Inferior parietal cortex (tissue), 1 donor: ENCODE results near the gene DIP2A.

Experiments used
- DNase-seq: peaks from one replicate; pipeline ENCODE4 v3.0.0-alpha.2; 2016; ENCODE audit errors: extremely low spot score

DIP2A gene

GRCh38 chr21:46458315-46459023 is at the start of gene DIP2A:
DIP2A (plus strand) TSS chr21:46458891; CDS start chr21:46459132, 241 bp downstream.
- peak; percentile 95 for DNase-seq

GRCh38 chr21:46409641-46410406 is 48.9 kb upstream of the DIP2A start:
- DNase-seq: no peak

- DNase-seq: no peak
Observed at GRCh38 chr21:46410516-46410915, 48.2 kb upstream of the DIP2A start.

GRCh38 chr21:46411236-46411635 is 47.5 kb upstream of the DIP2A start:
- no peak for DNase-seq

GRCh38 chr21:46411691-46412090 is 47.0 kb upstream of the DIP2A start:
- no peak for DNase-seq

- no peak for DNase-seq
Observed at GRCh38 chr21:46412521-46413364, 45.9 kb upstream of the DIP2A start.

- no peak for DNase-seq
Observed at GRCh38 chr21:46413365-46413696, 45.4 kb upstream of the DIP2A start.

GRCh38 chr21:46414965-46415275 is 43.8 kb upstream of the DIP2A start:
- DNase-seq: no peak

GRCh38 chr21:46416551-46416950 is 42.1 kb upstream of the DIP2A start:
- DNase-seq: no peak

GRCh38 chr21:46418265-46418946 is 40.3 kb upstream of the DIP2A start:
- DNase-seq: no peak

- DNase-seq: no peak
Observed at GRCh38 chr21:46420241-46421190, 38.2 kb upstream of the DIP2A start.

- DNase-seq: no peak
Observed at GRCh38 chr21:46421191-46421750, 37.4 kb upstream of the DIP2A start.

- DNase-seq: no peak
Observed at GRCh38 chr21:46421756-46422555, 36.7 kb upstream of the DIP2A start.

GRCh38 chr21:46422636-46423241 is 36.0 kb upstream of the DIP2A start:
- no peak for DNase-seq

- DNase-seq: no peak
Observed at GRCh38 chr21:46423546-46424038, 35.1 kb upstream of the DIP2A start.

GRCh38 chr21:46424039-46424591 is 34.6 kb upstream of the DIP2A start:
- no peak for DNase-seq

GRCh38 chr21:46424621-46425020 is 34.1 kb upstream of the DIP2A start:
- no peak for DNase-seq

- no peak for DNase-seq
Observed at GRCh38 chr21:46425041-46425440, 33.6 kb upstream of the DIP2A start.

- no peak for DNase-seq
Observed at GRCh38 chr21:46425571-46425970, 33.1 kb upstream of the DIP2A start.
